ENCODE results near the gene TEF.

- TF ChIP-seq CTCF (IDR thresholded peaks at IDR 0.05) (no peak), ZFX (IDR thresholded peaks at IDR 0.05; ENCODE audit: borderline replicate concordance) (no peak)
Observed at GRCh38 chr22:41355895-41356294, 25.8 kb upstream of the TEF start.

All from 22Rv1 (cell line).